ENCODE data around the gene MORN1.

DNA sequence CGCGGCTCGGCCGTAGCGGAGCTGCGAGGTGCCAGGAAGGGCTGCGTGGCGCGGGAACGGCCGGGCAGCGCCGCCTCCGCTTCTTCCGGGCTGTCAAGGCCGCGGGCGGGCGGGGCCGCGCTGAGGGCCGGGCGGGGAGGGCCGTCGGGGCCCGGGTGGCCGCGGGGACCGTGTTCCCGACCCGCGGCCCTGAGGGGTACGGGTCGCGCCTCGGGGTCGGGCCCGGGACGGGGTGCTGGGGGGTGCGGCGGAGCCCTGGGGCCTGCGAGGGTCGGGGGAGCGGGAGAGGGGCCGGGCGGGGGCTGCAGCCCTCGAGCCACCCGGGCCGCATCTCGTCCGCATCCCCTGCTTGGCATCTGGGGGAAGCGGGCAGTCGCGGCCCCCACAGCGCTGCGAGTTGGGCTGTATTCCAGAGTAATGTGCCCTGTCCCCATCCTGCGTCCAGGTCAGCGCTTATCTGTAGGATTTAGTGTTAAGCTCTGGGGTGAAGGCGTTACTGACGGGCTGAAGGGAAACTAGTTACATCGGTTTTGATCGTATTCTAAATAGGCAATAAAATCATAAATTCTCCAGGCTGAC, 666 bp upstream of the MORN1 start:
- TF ChIP-seq, protein P1, sequence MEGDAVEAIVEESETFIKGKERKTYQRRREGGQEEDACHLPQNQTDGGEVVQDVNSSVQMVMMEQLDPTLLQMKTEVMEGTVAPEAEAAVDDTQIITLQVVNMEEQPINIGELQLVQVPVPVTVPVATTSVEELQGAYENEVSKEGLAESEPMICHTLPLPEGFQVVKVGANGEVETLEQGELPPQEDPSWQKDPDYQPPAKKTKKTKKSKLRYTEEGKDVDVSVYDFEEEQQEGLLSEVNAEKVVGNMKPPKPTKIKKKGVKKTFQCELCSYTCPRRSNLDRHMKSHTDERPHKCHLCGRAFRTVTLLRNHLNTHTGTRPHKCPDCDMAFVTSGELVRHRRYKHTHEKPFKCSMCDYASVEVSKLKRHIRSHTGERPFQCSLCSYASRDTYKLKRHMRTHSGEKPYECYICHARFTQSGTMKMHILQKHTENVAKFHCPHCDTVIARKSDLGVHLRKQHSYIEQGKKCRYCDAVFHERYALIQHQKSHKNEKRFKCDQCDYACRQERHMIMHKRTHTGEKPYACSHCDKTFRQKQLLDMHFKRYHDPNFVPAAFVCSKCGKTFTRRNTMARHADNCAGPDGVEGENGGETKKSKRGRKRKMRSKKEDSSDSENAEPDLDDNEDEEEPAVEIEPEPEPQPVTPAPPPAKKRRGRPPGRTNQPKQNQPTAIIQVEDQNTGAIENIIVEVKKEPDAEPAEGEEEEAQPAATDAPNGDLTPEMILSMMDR (IDR thresholded peaks at IDR 0.05): no peak
- TF ChIP-seq POLR2A (IDR thresholded peaks at IDR 0.05): no peak

Measured in uterus (tissue), 2 donors.